ENCODE data around the gene AKR7A2. TPM values are rescaled to one million over a fixed set of nuclear protein-coding genes. Genes with fewer than 3 reads are reported as not detected.

Gene AKR7A2
- total and polyA plus RNA-seq, 9 of the 15 experiments (the other 6 are each of a cell fraction or from before 2014, with no cell fraction given), result 2.0 to 78.4 (median 49.4) TPM

GRCh38 chr1:19325368-19325957 is 13.5 kb upstream of the AKR7A2 start (continued):
- TF ChIP-seq GMEB1 (CRISPR knock-in tag; IDR thresholded peaks at IDR 0.05) (no peak), TEAD2 (tag; IDR thresholded peaks at IDR 0.05) (no peak), NCOR1 (IDR thresholded peaks at IDR 0.05) (peak; percentile 83), ZNF239 (CRISPR knock-in tag; IDR thresholded peaks at IDR 0.05) (no peak), ZNF395 (CRISPR knock-in tag; IDR thresholded peaks at IDR 0.05) (peak; percentile 28; the same call in 1 of the 2 replicates), CXXC5 (CRISPR knock-in tag; IDR thresholded peaks at IDR 0.05) (peak; percentile 73), REST (IDR thresholded peaks at IDR 0.05; ENCODE audit: borderline replicate concordance) (no peak), REST (CRISPR knock-in tag; IDR thresholded peaks at IDR 0.05; ENCODE audit: low read depth) (no peak; the same call in 1 of the 2 replicates), CBFA2T2 (conservative IDR thresholded peaks at IDR 0.05) (peak; percentile 80), HMGN3 (IDR thresholded peaks at IDR 0.05; ENCODE audit: borderline replicate concordance, extremely low read depth, insufficient read length, low read depth, low read length) (peak; percentile 70), TFAP4 (CRISPR knock-in tag; IDR thresholded peaks at IDR 0.05; ENCODE audit: borderline replicate concordance) (peak; percentile 80), UBTF (IDR thresholded peaks at IDR 0.05; ENCODE audit: borderline replicate concordance in 1 of 2, low read depth in 2 of 2, low read length in 2 of 2) (peak; percentile 43 to 91; a peak in 3 of 4 replicates)

All from K562 (cell line).